ENCODE measurements around the gene CFHR4.
"Not testable (repeated sequence)": the region's sequence is repeated elsewhere in the genome, so short reads cannot be mapped to it uniquely, and the experiment has no call there.

Gene CFHR4

GRCh38 chr1:196887515-196888239, at the start of gene CFHR4:
Gene CFHR4, plus strand, starts transcription at chr1:196888052. Its CDS starts 99 bp downstream, at chr1:196888151.
- no peak for DNase-seq

GRCh38 chr1:196849613-196850492, 38.0 kb upstream of the CFHR4 start:
- not testable (repeated sequence) for DNase-seq

- DNase-seq: no peak
Observed at GRCh38 chr1:196856053-196856452, 31.8 kb upstream of the CFHR4 start.

- no peak for DNase-seq
Observed at GRCh38 chr1:196857188-196857587, 30.7 kb upstream of the CFHR4 start.

- DNase-seq: no peak
Observed at GRCh38 chr1:196858811-196859210, 29.0 kb upstream of the CFHR4 start.

- no peak for DNase-seq
Observed at GRCh38 chr1:196860323-196860884, 27.4 kb upstream of the CFHR4 start.

GRCh38 chr1:196861429-196861828, 26.4 kb upstream of the CFHR4 start:
- DNase-seq: no peak

- DNase-seq: no peak
Observed at GRCh38 chr1:196866974-196867373, 20.9 kb upstream of the CFHR4 start.

- peak; percentile 0 for DNase-seq
Observed at GRCh38 chr1:196873385-196873784, 14.5 kb upstream of the CFHR4 start.

GRCh38 chr1:196875935-196876334, 11.9 kb upstream of the CFHR4 start:
- DNase-seq: no peak

- DNase-seq: no peak
Observed at GRCh38 chr1:196877964-196878363, 9.9 kb upstream of the CFHR4 start.

- not testable (repeated sequence) for DNase-seq
Observed at GRCh38 chr1:196886560-196886959, 1.3 kb upstream of the CFHR4 start.

- DNase-seq: no peak
Observed at GRCh38 chr1:196890668-196891067, 2.8 kb downstream of the CFHR4 start.

GRCh38 chr1:196891251-196891650, 3.4 kb downstream of the CFHR4 start:
- DNase-seq: no peak

- DNase-seq: no peak
Observed at GRCh38 chr1:196896355-196896754, 8.5 kb downstream of the CFHR4 start.

- DNase-seq: no peak
Observed at GRCh38 chr1:196897158-196897828, 9.4 kb downstream of the CFHR4 start.

- DNase-seq: no peak
Observed at GRCh38 chr1:196902344-196902743, 14.5 kb downstream of the CFHR4 start.

GRCh38 chr1:196910215-196910614, 22.4 kb downstream of the CFHR4 start:
- DNase-seq: no peak

GRCh38 chr1:196912283-196912682, 24.4 kb downstream of the CFHR4 start:
- DNase-seq: not testable (repeated sequence)

- not testable (repeated sequence) for DNase-seq
Observed at GRCh38 chr1:196926839-196927238, 39.0 kb downstream of the CFHR4 start.

- DNase-seq: not testable (repeated sequence)
Observed at GRCh38 chr1:196932853-196933252, 45.0 kb downstream of the CFHR4 start.

GRCh38 chr1:196933531-196934189, 45.8 kb downstream of the CFHR4 start:
- no peak for DNase-seq

GRCh38 chr1:196941474-196941873, 53.6 kb downstream of the CFHR4 start:
- DNase-seq: not testable (repeated sequence)
